HL-60 (cell line): Measurements from ENCODE around the gene SLAMF6.

Experiments
- CTCF ChIP-seq: IDR thresholded peaks from one replicate; pipeline ENCODE4 v1.5.1; 2011; ENCODE audit warnings: low read length, control low read depth, inconsistent platforms; ENCODE audit not compliant: insufficient read depth
- GABPA ChIP-seq: IDR thresholded peaks from 2 replicates; pipeline ENCODE4 v1.6.1; 2012; ENCODE audit warnings: low read depth
- REST ChIP-seq: IDR thresholded peaks from 2 replicates; pipeline ENCODE4 v1.6.1; 2012; ENCODE audit warnings: low read depth; ENCODE audit not compliant: insufficient replicate concordance
- SPI1 ChIP-seq: IDR thresholded peaks from 2 replicates; pipeline ENCODE4 v1.6.1; 2012; ENCODE audit warnings: low read depth, mild to moderate bottlenecking, borderline replicate concordance

- TF ChIP-seq CTCF, result no peak
- no peak for TF ChIP-seq SPI1
- TF ChIP-seq REST, result no peak
- TF ChIP-seq GABPA, result no peak
Observed at GRCh38 chr1:160567341-160567740, 44.3 kb upstream of the SLAMF6 start.
